ENCODE measurements around the gene VMO1.

VMO1 gene

GRCh38 chr17:4810696-4811290, 24.6 kb upstream of the VMO1 start:
- Histone ChIP-seq H3K27ac (ENCODE audit: low read depth, low read length) (no peak overlapping the region), H3K9me2 (replicated peaks; ENCODE audit: control insufficient read depth, low read length) (no peaks in the 10 kb centered on the region), H4K20me1 (ENCODE audit: control insufficient read depth, insufficient read depth, low read depth, low read length) (no peaks in the 10 kb centered on the region), H3K9me3 (ENCODE audit: control insufficient read depth, insufficient read depth, low read length) (no peaks in the 10 kb centered on the region), H3F3A (ENCODE audit: control insufficient read depth, insufficient read depth) (no peaks in the 10 kb centered on the region), H3K27me3 (ENCODE audit: control insufficient read depth, low read length) (peaks cover 4% of the 10 kb centered on the region; the same call in 1 of the 2 replicates), H3K4me3 (ENCODE audit: low read length) (no peak overlapping the region), H3K4me1 (ENCODE audit: control insufficient read depth, low read length) (peaks cover 10% of the 10 kb centered on the region), H3K36me3 (ENCODE audit: control insufficient read depth, low read length) (no peaks in the 10 kb centered on the region), H3K79me2 (ENCODE audit: control insufficient read depth, low read length) (no peaks in the 10 kb centered on the region), H3K4me2 (ENCODE audit: low read length) (no peak overlapping the region)
- no peak for TF ChIP-seq CTCF (IDR thresholded peaks at IDR 0.05; ENCODE audit: low read depth, low read length, poor library complexity, severe bottlenecking)
- TF ChIP-seq EZH2phosphoT487 (IDR thresholded peaks at IDR 0.05; ENCODE audit: borderline replicate concordance, low read length) = no peak

- no peak for TF ChIP-seq EZH2phosphoT487 (IDR thresholded peaks at IDR 0.05; ENCODE audit: borderline replicate concordance, low read length)
- TF ChIP-seq CTCF (IDR thresholded peaks at IDR 0.05; ENCODE audit: low read depth, low read length, poor library complexity, severe bottlenecking) = no peak
These were observed 22.2 kb upstream of the VMO1 start for GRCh38 chr17:4808378-4808767.

GRCh38 chr17:4807605-4808377, 21.6 kb upstream of the VMO1 start:
- Histone ChIP-seq H3K27me3 (ENCODE audit: control insufficient read depth, low read length) (peaks cover 4% of the 10 kb centered on the region; the same call in 1 of the 2 replicates), H4K20me1 (ENCODE audit: control insufficient read depth, insufficient read depth, low read depth, low read length) (no peaks in the 10 kb centered on the region), H3K4me1 (ENCODE audit: control insufficient read depth, low read length) (peaks cover 10% of the 10 kb centered on the region), H3K36me3 (ENCODE audit: control insufficient read depth, low read length) (no peaks in the 10 kb centered on the region), H3K9me3 (ENCODE audit: control insufficient read depth, insufficient read depth, low read length) (no peaks in the 10 kb centered on the region), H3K27ac (ENCODE audit: low read depth, low read length) (no peak overlapping the region), H3K9me2 (replicated peaks; ENCODE audit: control insufficient read depth, low read length) (no peaks in the 10 kb centered on the region), H3F3A (ENCODE audit: control insufficient read depth, insufficient read depth) (no peaks in the 10 kb centered on the region), H3K4me3 (ENCODE audit: low read length) (peak overlapping the region; percentile 86), H3K4me2 (ENCODE audit: low read length) (peak overlapping the region; percentile 82), H3K79me2 (ENCODE audit: control insufficient read depth, low read length) (no peaks in the 10 kb centered on the region)
- TF ChIP-seq EZH2phosphoT487 (IDR thresholded peaks at IDR 0.05; ENCODE audit: borderline replicate concordance, low read length) = no peak
- no peak for TF ChIP-seq CTCF (IDR thresholded peaks at IDR 0.05; ENCODE audit: low read depth, low read length, poor library complexity, severe bottlenecking)

More at GRCh38 chr17:4808378-4808767, 22.2 kb upstream of the VMO1 start:
- H3K9me3 ChIP-seq (ENCODE audit: control insufficient read depth, insufficient read depth, low read length) = no peaks in the 10 kb centered on the region
- H3K36me3 ChIP-seq (ENCODE audit: control insufficient read depth, low read length) = no peaks in the 10 kb centered on the region
- no peak overlapping the region for H3K27ac ChIP-seq (ENCODE audit: low read depth, low read length)
- H3K79me2 ChIP-seq (ENCODE audit: control insufficient read depth, low read length) = no peaks in the 10 kb centered on the region
- H3K4me2 ChIP-seq (ENCODE audit: low read length) = no peak overlapping the region
- H3F3A ChIP-seq (ENCODE audit: control insufficient read depth, insufficient read depth) = no peaks in the 10 kb centered on the region
- no peak overlapping the region for H3K4me3 ChIP-seq (ENCODE audit: low read length)
- peaks cover 10% of the 10 kb centered on the region for H3K4me1 ChIP-seq (ENCODE audit: control insufficient read depth, low read length)
- no peaks in the 10 kb centered on the region for H3K9me2 ChIP-seq (replicated peaks; ENCODE audit: control insufficient read depth, low read length)
- H3K27me3 ChIP-seq (ENCODE audit: control insufficient read depth, low read length) = peaks cover 4% of the 10 kb centered on the region; the same call in 1 of the 2 replicates
- no peaks in the 10 kb centered on the region for H4K20me1 ChIP-seq (ENCODE audit: control insufficient read depth, insufficient read depth, low read depth, low read length)
